ENCODE measurements around the gene PDE3A. TPM values are rescaled to one million over a fixed set of nuclear protein-coding genes. Genes with fewer than 3 reads are reported as not detected.
"Not testable (repeated sequence)": the region's sequence is repeated elsewhere in the genome, so short reads cannot be mapped to it uniquely, and the experiment has no call there.

The PDE3A gene
- total RNA-seq, 1 experiment from 2014 or later: 2.8 TPM

DNA sequence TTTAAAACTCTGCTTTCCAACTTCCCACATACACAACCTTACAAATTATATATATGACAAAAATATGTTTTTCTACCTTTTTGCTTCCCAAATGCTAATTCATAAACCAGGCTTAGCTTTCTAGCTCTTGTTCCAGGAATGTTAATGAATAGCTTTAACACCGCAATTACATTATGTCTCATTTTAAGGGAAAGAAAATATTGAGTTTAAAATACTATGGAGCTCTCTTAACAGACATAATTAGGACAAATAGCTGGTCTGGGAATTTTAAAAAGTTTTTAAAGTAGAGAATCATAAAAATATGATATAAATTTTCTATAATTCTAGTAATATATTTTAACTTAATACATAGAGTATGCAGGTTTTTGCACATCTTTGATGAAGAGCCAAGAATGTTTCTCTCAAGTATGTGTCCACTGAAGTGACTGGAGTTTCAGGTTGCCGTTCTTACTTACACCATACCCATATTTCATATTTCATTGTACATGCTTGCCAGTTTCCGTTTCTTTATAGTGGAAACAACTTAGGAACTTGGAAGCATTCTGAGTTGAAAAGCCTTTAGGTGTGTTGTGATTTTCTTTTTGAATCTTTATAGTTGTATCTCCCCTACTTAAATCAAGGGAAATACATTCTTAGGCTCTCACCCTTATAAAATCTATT, 236.2 kb downstream of the PDE3A start:
- Mint-ChIP-seq H3K9me3 (no peaks in the 10 kb centered on the region), H3K36me3 (no peaks in the 10 kb centered on the region), H3K4me1 (0 out of 2 replicates have a peak, but pooled peaks cover 3% of the 10 kb centered on the region), H3K27ac (no peak overlapping the region), H3K4me3 (no peak overlapping the region), H3K27me3 (ENCODE audit: low read depth) (no peaks in the 10 kb centered on the region)
- TF ChIP-seq, protein P1, sequence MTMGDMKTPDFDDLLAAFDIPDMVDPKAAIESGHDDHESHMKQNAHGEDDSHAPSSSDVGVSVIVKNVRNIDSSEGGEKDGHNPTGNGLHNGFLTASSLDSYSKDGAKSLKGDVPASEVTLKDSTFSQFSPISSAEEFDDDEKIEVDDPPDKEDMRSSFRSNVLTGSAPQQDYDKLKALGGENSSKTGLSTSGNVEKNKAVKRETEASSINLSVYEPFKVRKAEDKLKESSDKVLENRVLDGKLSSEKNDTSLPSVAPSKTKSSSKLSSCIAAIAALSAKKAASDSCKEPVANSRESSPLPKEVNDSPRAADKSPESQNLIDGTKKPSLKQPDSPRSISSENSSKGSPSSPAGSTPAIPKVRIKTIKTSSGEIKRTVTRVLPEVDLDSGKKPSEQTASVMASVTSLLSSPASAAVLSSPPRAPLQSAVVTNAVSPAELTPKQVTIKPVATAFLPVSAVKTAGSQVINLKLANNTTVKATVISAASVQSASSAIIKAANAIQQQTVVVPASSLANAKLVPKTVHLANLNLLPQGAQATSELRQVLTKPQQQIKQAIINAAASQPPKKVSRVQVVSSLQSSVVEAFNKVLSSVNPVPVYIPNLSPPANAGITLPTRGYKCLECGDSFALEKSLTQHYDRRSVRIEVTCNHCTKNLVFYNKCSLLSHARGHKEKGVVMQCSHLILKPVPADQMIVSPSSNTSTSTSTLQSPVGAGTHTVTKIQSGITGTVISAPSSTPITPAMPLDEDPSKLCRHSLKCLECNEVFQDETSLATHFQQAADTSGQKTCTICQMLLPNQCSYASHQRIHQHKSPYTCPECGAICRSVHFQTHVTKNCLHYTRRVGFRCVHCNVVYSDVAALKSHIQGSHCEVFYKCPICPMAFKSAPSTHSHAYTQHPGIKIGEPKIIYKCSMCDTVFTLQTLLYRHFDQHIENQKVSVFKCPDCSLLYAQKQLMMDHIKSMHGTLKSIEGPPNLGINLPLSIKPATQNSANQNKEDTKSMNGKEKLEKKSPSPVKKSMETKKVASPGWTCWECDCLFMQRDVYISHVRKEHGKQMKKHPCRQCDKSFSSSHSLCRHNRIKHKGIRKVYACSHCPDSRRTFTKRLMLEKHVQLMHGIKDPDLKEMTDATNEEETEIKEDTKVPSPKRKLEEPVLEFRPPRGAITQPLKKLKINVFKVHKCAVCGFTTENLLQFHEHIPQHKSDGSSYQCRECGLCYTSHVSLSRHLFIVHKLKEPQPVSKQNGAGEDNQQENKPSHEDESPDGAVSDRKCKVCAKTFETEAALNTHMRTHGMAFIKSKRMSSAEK (CRISPR knock-in tag; IDR thresholded peaks at IDR 0.05; ENCODE audit: borderline replicate concordance): no peak
- TF ChIP-seq HMGA2 (CRISPR knock-in tag; IDR thresholded peaks at IDR 0.05) (no peak), ZNF396 (CRISPR knock-in tag; IDR thresholded peaks at IDR 0.05; ENCODE audit: borderline replicate concordance) (no peak), TEAD1 (CRISPR knock-in tag; IDR thresholded peaks at IDR 0.05) (no peak), ZNF219 (CRISPR knock-in tag; IDR thresholded peaks at IDR 0.05; ENCODE audit: borderline replicate concordance) (no peak), ZBTB21 (CRISPR knock-in tag; IDR thresholded peaks at IDR 0.05; ENCODE audit: borderline replicate concordance) (no peak)
- TF ChIP-seq, protein P2, sequence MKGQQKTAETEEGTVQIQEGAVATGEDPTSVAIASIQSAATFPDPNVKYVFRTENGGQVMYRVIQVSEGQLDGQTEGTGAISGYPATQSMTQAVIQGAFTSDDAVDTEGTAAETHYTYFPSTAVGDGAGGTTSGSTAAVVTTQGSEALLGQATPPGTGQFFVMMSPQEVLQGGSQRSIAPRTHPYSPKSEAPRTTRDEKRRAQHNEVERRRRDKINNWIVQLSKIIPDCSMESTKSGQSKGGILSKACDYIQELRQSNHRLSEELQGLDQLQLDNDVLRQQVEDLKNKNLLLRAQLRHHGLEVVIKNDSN (CRISPR knock-in tag; IDR thresholded peaks at IDR 0.05): no peak
- TF ChIP-seq, protein P3, sequence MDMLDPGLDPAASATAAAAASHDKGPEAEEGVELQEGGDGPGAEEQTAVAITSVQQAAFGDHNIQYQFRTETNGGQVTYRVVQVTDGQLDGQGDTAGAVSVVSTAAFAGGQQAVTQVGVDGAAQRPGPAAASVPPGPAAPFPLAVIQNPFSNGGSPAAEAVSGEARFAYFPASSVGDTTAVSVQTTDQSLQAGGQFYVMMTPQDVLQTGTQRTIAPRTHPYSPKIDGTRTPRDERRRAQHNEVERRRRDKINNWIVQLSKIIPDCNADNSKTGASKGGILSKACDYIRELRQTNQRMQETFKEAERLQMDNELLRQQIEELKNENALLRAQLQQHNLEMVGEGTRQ (CRISPR knock-in tag; IDR thresholded peaks at IDR 0.05): no peak
- ChIA-PET CTCF (no interaction called here), POLR2A (no interaction called here)
- ATAC-seq: no peak
- no peak for DNase-seq (ENCODE audit: low spot score)

DNA sequence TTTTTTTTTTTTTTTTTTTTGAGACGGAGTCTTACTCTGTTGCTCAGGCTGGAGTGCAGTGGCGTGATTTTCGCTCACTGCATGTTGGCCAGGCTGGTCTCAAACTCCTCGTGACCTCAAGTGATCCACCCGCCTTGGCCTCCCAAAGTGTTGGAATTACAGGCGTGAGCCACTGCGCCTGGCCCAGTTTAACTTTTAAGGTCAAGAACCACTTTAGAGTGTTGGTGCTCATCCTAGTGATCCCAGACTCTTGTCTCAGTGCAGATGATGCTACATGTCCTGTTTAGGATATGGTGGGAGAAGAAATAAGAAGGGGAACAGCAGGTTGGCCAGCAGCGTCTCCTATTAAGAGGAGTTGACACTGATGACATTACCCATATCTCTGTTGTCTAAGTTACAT, 246.7 kb downstream of the PDE3A start:
- H3K27me3 Mint-ChIP-seq (ENCODE audit: low read depth); ATAC-seq; POLR2A ChIA-PET; H3K9me3 Mint-ChIP-seq; H3K36me3 Mint-ChIP-seq; H3K4me3 Mint-ChIP-seq; DNase-seq (ENCODE audit: low spot score); H3K4me1 Mint-ChIP-seq; H3K27ac Mint-ChIP-seq: not testable (repeated sequence)
- CTCF ChIA-PET: interaction anchor here (1.6 kb wide), 1 partner anchor 10 kb away, joined by 5 read pairs; no protein-coding TSS in a partner anchor

DNA sequence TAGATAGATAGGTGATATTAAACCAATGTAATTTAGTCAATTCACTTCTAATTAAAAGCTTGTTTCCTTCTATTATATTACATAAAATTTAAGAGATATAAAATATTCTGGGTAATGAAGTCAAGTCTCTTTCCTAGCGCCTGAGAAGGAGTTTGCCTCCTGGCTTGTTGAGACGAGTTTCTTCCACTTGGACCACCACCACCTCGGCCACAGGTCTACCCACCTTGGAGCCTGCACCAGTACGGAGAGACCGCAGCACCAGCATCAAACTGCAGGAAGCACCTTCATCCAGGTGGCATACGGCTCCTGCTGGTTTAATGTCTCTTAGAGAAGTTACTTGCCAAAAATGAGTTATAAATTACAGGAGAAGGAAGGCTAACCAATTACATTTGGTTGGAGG, 247.8 kb downstream of the PDE3A start:
- no peaks in the 10 kb centered on the region for H3K27me3 Mint-ChIP-seq (ENCODE audit: low read depth)
- TF ChIP-seq, protein P3 (CRISPR knock-in tag; IDR thresholded peaks at IDR 0.05): no peak
- TF ChIP-seq, protein P4, sequence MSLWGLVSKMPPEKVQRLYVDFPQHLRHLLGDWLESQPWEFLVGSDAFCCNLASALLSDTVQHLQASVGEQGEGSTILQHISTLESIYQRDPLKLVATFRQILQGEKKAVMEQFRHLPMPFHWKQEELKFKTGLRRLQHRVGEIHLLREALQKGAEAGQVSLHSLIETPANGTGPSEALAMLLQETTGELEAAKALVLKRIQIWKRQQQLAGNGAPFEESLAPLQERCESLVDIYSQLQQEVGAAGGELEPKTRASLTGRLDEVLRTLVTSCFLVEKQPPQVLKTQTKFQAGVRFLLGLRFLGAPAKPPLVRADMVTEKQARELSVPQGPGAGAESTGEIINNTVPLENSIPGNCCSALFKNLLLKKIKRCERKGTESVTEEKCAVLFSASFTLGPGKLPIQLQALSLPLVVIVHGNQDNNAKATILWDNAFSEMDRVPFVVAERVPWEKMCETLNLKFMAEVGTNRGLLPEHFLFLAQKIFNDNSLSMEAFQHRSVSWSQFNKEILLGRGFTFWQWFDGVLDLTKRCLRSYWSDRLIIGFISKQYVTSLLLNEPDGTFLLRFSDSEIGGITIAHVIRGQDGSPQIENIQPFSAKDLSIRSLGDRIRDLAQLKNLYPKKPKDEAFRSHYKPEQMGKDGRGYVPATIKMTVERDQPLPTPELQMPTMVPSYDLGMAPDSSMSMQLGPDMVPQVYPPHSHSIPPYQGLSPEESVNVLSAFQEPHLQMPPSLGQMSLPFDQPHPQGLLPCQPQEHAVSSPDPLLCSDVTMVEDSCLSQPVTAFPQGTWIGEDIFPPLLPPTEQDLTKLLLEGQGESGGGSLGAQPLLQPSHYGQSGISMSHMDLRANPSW (CRISPR knock-in tag; conservative IDR thresholded peaks at IDR 0.05; ENCODE audit: low read depth): no peak
- TF ChIP-seq, protein P5, sequence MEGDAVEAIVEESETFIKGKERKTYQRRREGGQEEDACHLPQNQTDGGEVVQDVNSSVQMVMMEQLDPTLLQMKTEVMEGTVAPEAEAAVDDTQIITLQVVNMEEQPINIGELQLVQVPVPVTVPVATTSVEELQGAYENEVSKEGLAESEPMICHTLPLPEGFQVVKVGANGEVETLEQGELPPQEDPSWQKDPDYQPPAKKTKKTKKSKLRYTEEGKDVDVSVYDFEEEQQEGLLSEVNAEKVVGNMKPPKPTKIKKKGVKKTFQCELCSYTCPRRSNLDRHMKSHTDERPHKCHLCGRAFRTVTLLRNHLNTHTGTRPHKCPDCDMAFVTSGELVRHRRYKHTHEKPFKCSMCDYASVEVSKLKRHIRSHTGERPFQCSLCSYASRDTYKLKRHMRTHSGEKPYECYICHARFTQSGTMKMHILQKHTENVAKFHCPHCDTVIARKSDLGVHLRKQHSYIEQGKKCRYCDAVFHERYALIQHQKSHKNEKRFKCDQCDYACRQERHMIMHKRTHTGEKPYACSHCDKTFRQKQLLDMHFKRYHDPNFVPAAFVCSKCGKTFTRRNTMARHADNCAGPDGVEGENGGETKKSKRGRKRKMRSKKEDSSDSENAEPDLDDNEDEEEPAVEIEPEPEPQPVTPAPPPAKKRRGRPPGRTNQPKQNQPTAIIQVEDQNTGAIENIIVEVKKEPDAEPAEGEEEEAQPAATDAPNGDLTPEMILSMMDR (IDR thresholded peaks at IDR 0.05): no peak
- TF ChIP-seq, protein P6, sequence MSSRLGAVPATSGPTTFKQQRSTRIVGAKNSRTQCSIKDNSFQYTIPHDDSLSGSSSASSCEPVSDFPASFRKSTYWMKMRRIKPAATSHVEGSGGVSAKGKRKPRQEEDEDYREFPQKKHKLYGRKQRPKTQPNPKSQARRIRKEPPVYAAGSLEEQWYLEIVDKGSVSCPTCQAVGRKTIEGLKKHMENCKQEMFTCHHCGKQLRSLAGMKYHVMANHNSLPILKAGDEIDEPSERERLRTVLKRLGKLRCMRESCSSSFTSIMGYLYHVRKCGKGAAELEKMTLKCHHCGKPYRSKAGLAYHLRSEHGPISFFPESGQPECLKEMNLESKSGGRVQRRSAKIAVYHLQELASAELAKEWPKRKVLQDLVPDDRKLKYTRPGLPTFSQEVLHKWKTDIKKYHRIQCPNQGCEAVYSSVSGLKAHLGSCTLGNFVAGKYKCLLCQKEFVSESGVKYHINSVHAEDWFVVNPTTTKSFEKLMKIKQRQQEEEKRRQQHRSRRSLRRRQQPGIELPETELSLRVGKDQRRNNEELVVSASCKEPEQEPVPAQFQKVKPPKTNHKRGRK (CRISPR knock-in tag; IDR thresholded peaks at IDR 0.05; ENCODE audit: borderline replicate concordance): no peak
- TF ChIP-seq, protein P7, sequence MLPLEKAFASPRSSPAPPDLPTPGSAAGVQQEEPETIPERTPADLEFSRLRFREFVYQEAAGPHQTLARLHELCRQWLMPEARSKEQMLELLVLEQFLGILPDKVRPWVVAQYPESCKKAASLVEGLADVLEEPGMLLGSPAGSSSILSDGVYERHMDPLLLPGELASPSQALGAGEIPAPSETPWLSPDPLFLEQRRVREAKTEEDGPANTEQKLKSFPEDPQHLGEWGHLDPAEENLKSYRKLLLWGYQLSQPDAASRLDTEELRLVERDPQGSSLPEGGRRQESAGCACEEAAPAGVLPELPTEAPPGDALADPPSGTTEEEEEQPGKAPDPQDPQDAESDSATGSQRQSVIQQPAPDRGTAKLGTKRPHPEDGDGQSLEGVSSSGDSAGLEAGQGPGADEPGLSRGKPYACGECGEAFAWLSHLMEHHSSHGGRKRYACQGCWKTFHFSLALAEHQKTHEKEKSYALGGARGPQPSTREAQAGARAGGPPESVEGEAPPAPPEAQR (CRISPR knock-in tag; IDR thresholded peaks at IDR 0.05): no peak
- TF ChIP-seq ZNF671 (CRISPR knock-in tag; IDR thresholded peaks at IDR 0.05): no peak
- TF ChIP-seq, protein P8, sequence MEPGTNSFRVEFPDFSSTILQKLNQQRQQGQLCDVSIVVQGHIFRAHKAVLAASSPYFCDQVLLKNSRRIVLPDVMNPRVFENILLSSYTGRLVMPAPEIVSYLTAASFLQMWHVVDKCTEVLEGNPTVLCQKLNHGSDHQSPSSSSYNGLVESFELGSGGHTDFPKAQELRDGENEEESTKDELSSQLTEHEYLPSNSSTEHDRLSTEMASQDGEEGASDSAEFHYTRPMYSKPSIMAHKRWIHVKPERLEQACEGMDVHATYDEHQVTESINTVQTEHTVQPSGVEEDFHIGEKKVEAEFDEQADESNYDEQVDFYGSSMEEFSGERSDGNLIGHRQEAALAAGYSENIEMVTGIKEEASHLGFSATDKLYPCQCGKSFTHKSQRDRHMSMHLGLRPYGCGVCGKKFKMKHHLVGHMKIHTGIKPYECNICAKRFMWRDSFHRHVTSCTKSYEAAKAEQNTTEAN (CRISPR knock-in tag; IDR thresholded peaks at IDR 0.05): no peak

More for the DNA sequence above, 247.8 kb downstream of the PDE3A start:
- Mint-ChIP-seq H3K4me3 (no peak overlapping the region), H3K4me1 (no peaks in the 10 kb centered on the region), H3K36me3 (no peaks in the 10 kb centered on the region), H3K27ac (no peak overlapping the region), H3K9me3 (no peaks in the 10 kb centered on the region)
- ChIA-PET CTCF (interaction anchor here (0.6 to 1.6 kb wide), 2 partner anchors 9 to 303 kb away, joined by 5 read pairs; no protein-coding TSS in a partner anchor), POLR2A (no interaction called here)
- ATAC-seq (no peak), DNase-seq (ENCODE audit: low spot score) (no peak)
